NCI-H2107 treated with DMSO at 0.1 percent for 48 hours (cell line): ENCODE data around the gene CALML3.
"Not testable (repeated sequence)": the region's sequence is repeated elsewhere in the genome, so short reads cannot be mapped to it uniquely, and the experiment has no call there.

ENCODE experiments used
- DNase-seq: peaks from one replicate; lab custom pipeline; 2025; ENCODE audit not compliant: unreplicated experiment; lab: John Stamatoyannopoulos, UW

The CALML3 gene

DNA sequence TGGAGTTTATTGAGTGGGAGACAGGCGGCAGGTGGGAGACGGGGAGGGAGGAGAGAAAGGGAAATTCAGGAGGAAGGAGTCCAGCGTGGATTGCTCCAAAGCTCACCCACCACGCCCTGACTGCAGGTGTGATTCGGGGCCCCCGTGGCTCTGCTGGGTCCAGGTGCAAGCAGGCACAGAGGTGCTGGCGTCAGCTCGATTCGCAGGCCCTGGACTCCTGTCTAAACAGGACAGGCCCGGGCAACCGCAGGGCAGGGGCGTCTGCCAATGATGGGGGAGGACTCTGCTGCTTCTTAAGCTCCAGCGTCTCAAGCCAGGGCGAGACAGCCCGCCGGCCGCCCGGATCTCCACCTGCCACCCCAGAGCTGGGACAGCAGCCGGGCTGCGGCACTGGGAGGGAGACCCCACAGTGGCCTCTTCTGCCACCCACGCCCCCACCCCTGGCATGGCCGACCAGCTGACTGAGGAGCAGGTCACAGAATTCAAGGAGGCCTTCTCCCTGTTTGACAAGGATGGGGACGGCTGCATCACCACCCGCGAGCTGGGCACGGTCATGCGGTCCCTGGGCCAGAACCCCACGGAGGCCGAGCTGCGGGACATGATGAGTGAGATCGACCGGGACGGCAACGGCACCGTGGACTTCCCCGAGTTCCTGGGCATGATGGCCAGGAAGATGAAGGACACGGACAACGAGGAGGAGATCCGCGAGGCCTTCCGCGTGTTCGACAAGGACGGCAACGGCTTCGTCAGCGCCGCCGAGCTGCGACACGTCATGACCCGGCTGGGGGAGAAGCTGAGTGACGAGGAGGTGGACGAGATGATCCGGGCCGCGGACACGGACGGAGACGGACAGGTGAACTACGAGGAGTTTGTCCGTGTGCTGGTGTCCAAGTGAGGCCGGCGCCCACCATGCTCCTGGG, at the start of gene CALML3:
CALML3 (plus strand) TSS at position 321 of the 920 bp plus-strand sequence; CDS start at position 446, 125 bp downstream.
- peak; percentile 21 for DNase-seq

DNA sequence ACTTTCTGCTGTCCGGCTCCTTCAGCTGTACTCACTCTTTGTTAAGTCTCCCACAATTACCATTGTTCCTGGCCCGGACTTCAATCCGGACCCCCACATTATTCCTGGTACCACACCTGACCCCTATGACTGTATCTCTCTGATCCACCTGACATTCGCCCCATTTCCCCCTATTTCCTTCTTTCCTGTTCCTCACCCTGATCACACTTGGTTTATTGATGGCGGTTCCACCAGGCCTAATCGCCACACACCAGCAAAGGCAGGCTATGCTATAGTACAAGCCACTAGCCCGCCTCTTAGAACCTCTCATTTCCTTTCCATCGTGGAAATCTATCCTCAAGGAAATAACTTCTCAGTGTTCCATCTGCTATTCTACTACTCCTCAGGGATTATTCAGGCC, 49.7 kb upstream of the CALML3 start:
- not testable (repeated sequence) for DNase-seq

DNA sequence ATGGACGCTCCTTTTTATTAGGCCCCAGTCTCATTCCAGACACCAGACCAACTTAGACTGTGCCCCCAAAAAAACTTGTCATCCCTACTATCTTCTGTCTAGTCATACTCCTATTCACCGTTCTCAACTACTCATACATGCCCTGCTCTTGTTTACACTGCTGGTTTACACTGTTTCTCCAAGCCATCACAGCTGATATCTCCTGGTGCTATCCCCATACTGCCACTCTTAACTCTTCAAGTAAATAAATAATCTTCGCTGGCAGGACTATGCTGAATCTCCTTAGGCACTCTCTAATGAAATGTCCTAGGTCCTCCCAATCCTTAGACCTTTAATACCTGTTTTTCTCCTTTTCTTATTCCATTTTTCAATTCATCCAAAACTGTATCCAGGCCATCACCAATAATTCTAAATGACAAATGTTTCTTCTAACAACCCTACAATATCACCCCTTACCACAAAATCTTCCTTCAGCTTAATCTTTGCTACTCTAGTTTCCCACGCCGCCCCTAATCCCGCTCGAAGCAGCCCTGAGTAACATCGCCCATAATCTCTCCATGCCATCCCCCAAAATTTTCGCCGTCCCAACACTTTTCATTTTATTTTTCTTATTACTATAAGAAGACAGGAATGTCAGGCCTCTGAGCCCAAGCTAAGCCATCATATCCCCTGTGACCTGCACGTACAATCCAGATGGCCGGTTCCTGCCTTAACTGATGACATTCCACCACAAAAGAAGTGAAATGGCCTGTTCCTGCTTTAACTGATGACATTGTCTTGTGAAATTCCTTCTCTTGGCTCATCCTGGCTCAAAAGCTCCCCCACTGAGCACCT, 48.6 kb upstream of the CALML3 start:
- DNase-seq, result not testable (repeated sequence)

GRCh38 chr10:5476918-5477525, 47.7 kb upstream of the CALML3 start:
- no peak for DNase-seq

- DNase-seq, result no peak
Observed at GRCh38 chr10:5477948-5478693, 46.6 kb upstream of the CALML3 start.

- DNase-seq, result no peak
Observed at GRCh38 chr10:5478694-5479305, 46.0 kb upstream of the CALML3 start.

GRCh38 chr10:5479481-5480161, 45.1 kb upstream of the CALML3 start:
- DNase-seq, result no peak

DNA sequence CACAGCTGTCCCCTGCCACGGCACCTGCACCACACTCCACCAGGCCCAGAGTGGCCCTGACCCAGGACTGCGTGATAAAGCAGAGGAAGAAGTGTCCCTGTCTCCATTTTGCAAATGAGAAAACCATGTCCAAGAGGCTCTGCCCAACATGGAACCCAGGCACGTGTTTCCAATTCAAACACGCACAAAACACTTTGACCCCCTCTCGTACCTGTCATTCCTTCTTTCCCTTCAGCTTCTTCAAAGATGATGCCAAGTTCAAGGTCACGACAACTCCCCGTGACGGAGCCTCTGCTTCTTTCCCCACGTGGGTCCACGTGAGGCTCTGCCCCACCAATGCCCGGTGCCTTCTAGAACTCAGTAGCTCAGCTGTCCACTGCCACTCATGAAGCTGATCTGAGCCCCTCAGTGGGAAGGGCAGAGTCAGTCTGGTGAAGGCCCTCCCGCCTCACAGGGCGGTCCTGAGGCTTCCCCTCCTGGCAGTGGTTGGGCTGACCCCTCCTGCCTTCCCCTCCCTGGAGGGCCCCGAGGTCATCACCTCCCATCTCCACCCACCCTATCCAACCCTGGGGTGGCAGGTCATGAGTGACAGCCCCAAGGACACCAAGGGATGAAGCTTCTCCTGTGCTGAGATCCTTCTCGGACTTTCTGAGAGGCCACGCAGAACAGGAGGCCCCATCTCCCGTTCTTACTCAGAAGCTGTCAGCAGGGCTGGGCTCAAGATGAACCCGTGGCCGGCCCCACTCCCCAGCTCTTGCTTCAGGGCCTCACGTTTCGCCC, 44.4 kb upstream of the CALML3 start:
- DNase-seq, result no peak

- DNase-seq, result no peak
Observed at GRCh38 chr10:5481121-5481520, 43.6 kb upstream of the CALML3 start.

- no peak for DNase-seq
Observed at GRCh38 chr10:5482016-5482415, 42.7 kb upstream of the CALML3 start.

- no peak for DNase-seq
Observed at GRCh38 chr10:5484205-5484604, 40.6 kb upstream of the CALML3 start.

DNA sequence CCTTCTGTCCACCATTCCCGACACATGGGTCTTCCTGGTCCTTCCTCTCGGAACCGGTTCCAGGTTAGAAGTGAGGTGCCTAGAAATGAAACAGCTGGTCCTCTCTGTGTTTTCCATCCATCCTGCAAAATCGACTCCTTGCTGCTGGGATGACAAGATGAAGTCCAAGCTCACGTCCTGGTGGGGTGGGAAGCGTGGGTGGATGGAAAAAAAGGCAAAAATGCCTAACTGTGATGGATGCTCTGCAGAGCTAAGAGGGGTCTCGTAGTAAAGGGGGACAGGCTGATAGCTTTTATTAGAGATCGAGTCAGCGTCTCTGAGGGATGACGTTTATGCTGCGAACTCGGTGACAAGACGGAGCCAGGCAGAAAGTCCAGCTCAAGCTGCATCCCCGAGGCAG, 39.5 kb upstream of the CALML3 start:
- no peak for DNase-seq

DNA sequence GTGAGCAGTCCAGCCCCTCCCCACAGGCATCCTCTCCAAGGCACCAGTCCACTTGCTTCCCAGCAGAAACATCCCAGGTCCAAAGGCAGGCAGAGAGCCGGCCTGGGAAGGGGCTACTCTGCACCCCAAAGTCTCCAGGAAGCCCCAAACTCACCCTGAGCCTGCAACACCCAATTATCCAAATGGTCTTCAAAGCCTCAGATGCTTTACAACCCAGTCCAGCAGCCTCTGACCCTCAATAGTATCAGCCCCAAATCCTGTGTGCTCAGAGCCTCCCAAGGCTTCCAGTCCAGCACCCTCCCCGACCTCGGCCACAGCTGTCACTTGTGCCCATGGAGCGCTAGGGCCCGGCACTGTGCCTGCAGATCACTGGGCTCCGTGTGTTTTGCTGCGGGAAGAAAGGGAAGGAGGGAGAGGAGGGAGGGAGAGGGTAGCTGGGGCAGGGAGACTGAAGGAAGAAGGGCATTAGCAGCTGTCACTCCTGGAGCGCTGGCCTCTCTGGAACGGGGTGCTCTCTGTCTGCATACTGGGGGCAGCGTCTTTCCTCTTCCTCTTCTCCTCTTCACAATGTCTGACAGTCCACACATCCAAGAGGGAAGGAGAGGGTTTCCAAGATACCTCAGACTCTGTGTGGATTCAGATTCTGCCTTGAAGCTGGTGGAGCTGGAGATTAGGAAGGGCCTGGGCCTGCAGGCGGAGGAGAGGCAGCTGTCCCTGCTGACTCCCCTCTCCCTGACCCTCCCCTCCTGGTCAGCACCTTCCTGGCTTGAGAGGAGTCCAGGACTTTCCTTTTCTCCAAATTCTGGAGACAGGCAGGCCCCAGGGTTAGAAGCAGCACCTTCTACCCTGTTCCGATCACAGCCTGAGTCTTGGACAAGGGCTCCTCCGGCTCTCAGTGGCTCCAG, 38.6 kb upstream of the CALML3 start:
- no peak for DNase-seq

GRCh38 chr10:5486853-5487235, 37.9 kb upstream of the CALML3 start:
- no peak for DNase-seq

GRCh38 chr10:5488272-5489161, 36.2 kb upstream of the CALML3 start:
- DNase-seq, result peak; percentile 69

DNA sequence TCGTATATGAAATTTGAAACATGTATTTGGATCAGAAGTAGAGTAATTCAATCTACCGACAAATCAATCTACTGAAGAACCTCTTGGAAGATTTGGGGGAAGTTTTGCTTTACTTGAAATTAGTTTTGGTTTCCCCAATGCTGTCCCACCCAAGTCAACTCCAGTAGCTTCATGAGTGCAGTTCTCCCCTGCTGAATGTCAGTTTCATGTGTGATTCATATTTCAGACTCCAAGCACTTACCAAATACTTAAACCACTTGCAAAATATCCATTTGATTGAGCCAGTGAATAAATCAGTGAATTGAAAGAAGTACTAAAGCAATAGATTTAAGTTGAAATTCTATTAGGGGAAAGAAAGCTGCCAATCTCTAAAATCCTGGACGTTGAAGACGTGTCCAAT, 34.7 kb upstream of the CALML3 start:
- DNase-seq, result no peak
